ENCODE results near the gene STAG1.

- TF ChIP-seq CTCF (IDR thresholded peaks at IDR 0.05) (no peak), ZFX (IDR thresholded peaks at IDR 0.05; ENCODE audit: borderline replicate concordance) (no peak)
Observed at GRCh38 chr3:136664771-136665170, 87.4 kb downstream of the STAG1 start.

All from 22Rv1 (cell line).